ENCODE measurements around the gene TEN1.
"Not testable (repeated sequence)": the region's sequence is repeated elsewhere in the genome, so short reads cannot be mapped to it uniquely, and the experiment has no call there.

TEN1 gene

GRCh38 chr17:76024353-76024752 is 45.3 kb downstream of the TEN1 start:
- no peak for DNase-seq

GRCh38 chr17:76025294-76025693 is 46.3 kb downstream of the TEN1 start:
- no peak for DNase-seq

GRCh38 chr17:76026714-76027158 is 47.7 kb downstream of the TEN1 start:
- DNase-seq, result no peak

GRCh38 chr17:76027159-76027839 is 48.3 kb downstream of the TEN1 start, which contains the start of gene EVPL:
TSS of gene EVPL (minus strand) at chr17:76027306. CDS start at chr17:76027198, 108 bp downstream.
- DNase-seq, result no peak

- peak in 1 of 56 donors; percentile 17 for DNase-seq
Observed at GRCh38 chr17:76032073-76032779, 53.2 kb downstream of the TEN1 start.

GRCh38 chr17:76032780-76033108 is 53.7 kb downstream of the TEN1 start:
- no peak for DNase-seq

- no peak for DNase-seq
Observed at GRCh38 chr17:76033139-76033538, 54.1 kb downstream of the TEN1 start.

- DNase-seq, result no peak
Observed at GRCh38 chr17:76034428-76035350, 55.6 kb downstream of the TEN1 start.

- no peak for DNase-seq
Observed at GRCh38 chr17:76036497-76037261, 57.6 kb downstream of the TEN1 start.

GRCh38 chr17:76038050-76038449 is 59.0 kb downstream of the TEN1 start:
- no peak for DNase-seq

- DNase-seq, result no peak
Observed at GRCh38 chr17:76039121-76039520, 60.1 kb downstream of the TEN1 start.

GRCh38 chr17:76040376-76040775 is 61.3 kb downstream of the TEN1 start:
- DNase-seq, result no peak

- DNase-seq, result not testable (repeated sequence)
Observed at GRCh38 chr17:76042868-76043267, 63.8 kb downstream of the TEN1 start.

- DNase-seq, result not testable (repeated sequence)
Observed at GRCh38 chr17:76044475-76045007, 65.5 kb downstream of the TEN1 start.

GRCh38 chr17:76046064-76046463 is 67.0 kb downstream of the TEN1 start:
- no peak for DNase-seq

GRCh38 chr17:76048025-76048605 is 69.1 kb downstream of the TEN1 start:
- DNase-seq, result no peak

GRCh38 chr17:76048711-76049110 is 69.7 kb downstream of the TEN1 start:
- DNase-seq, result no peak

GRCh38 chr17:76049239-76049638 is 70.2 kb downstream of the TEN1 start:
- no peak for DNase-seq

GRCh38 chr17:76049836-76050537 is 70.9 kb downstream of the TEN1 start:
- DNase-seq, result no peak
